GM19240 (cell line): Measurements from ENCODE around the gene MASP1.
"Not testable (repeated sequence)": the region's sequence is repeated elsewhere in the genome, so short reads cannot be mapped to it uniquely, and the experiment has no call there.

ENCODE experiments used
- DNase-seq: peaks from one replicate; pipeline ENCODE4 v3.0.0; 2011; ENCODE audit warnings: low spot score; ENCODE audit not compliant: insufficient read length

The MASP1 gene

GRCh38 chr3:187267306-187267705, 24.2 kb downstream of the MASP1 start:
- DNase-seq = no peak

GRCh38 chr3:187266691-187267090, 24.8 kb downstream of the MASP1 start:
- DNase-seq = no peak

- no peak for DNase-seq
These were observed 26.0 kb downstream of the MASP1 start for GRCh38 chr3:187265461-187265955.

- DNase-seq = no peak
These were observed 26.6 kb downstream of the MASP1 start for GRCh38 chr3:187264911-187265310.

- no peak for DNase-seq
These were observed 27.5 kb downstream of the MASP1 start for GRCh38 chr3:187264021-187264420.

GRCh38 chr3:187263270-187263669, 28.3 kb downstream of the MASP1 start:
- no peak for DNase-seq

- DNase-seq = no peak
These were observed 29.2 kb downstream of the MASP1 start for GRCh38 chr3:187262360-187262759.

- no peak for DNase-seq
These were observed 30.0 kb downstream of the MASP1 start for GRCh38 chr3:187261541-187261969.

GRCh38 chr3:187259171-187259570, 32.4 kb downstream of the MASP1 start:
- no peak for DNase-seq

GRCh38 chr3:187257992-187258692, 33.4 kb downstream of the MASP1 start:
- no peak for DNase-seq

GRCh38 chr3:187257471-187257870, 34.1 kb downstream of the MASP1 start:
- DNase-seq = no peak

- DNase-seq = no peak
These were observed 35.4 kb downstream of the MASP1 start for GRCh38 chr3:187256051-187256616.

GRCh38 chr3:187255314-187255713, 36.2 kb downstream of the MASP1 start:
- DNase-seq = no peak

- DNase-seq = no peak
These were observed 39.2 kb downstream of the MASP1 start for GRCh38 chr3:187252311-187252710.

GRCh38 chr3:187251599-187251998, 39.9 kb downstream of the MASP1 start:
- DNase-seq = no peak

GRCh38 chr3:187247398-187247797, 44.1 kb downstream of the MASP1 start:
- no peak for DNase-seq

- DNase-seq = no peak
These were observed 47.5 kb downstream of the MASP1 start for GRCh38 chr3:187243933-187244524.

GRCh38 chr3:187242900-187243299, 48.6 kb downstream of the MASP1 start:
- no peak for DNase-seq

GRCh38 chr3:187242435-187242834, 49.1 kb downstream of the MASP1 start:
- no peak for DNase-seq

- DNase-seq = not testable (repeated sequence)
These were observed 52.7 kb downstream of the MASP1 start for GRCh38 chr3:187238835-187239234.

GRCh38 chr3:187238239-187238638, 53.3 kb downstream of the MASP1 start:
- DNase-seq = no peak

GRCh38 chr3:187237741-187238140, 53.8 kb downstream of the MASP1 start:
- DNase-seq = no peak

GRCh38 chr3:187236962-187237361, 54.6 kb downstream of the MASP1 start:
- no peak for DNase-seq
